Activated CD8-positive, alpha-beta memory T cell treated with anti-CD3 and anti-CD28 coated beads, Interleukin-2, amount 50 U/mL, for 48 hours (primary cell): Measurements from ENCODE around the gene SUGP2.

Experiments
- DNase-seq: peaks from one replicate; pipeline ENCODE4 v3.0.0-alpha.2; 2020

SUGP2 gene

DNA sequence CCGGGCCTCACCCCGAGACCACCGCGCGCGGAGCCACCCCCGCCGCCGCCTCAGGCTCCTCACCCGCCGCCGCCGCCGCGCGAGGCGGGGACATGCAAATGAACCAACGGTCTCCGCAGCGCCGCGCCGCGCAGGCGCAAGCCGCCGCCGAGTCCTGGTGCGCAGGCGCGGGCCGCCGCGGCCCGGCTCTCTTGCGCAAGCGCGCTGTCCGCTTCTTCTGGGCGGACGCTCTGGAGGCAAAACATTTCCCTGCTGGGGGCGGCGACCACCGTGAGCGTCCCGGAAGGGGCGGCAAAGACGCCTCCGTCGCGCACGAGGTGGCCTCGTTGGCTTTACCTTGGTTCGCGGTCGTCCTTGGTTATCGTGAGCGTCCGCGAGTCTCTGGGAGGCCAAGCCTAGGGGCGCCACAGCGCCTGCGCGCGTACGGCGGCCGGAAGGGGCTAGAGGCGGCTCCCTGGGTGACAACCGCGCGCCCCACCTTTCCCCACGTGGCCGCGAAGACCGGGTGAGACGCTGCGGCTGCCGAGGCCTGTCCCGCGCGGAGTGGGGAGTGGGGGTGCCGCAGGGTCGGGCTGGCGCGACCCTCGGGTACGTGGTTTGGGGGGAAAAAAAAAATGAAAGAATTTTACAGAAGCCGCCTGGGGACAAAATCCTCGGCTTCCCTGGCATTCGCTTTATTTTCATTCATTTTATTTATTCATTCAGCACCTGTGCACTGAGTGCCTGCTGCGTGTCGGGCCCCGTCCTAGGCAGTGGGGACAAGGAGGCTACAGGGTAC lies at the start of gene SUGP2, which contains the start of gene ARMC6:
Gene SUGP2, minus strand, starts transcription at position 92 of the 778 bp plus-strand sequence. CDS start 2,446 bp downstream, outside the sequence.
Gene ARMC6, plus strand, starts transcription at position 178 of the 778 bp plus-strand sequence. CDS start 607 bp downstream, outside the sequence.
- peak; percentile 95 for DNase-seq

GRCh38 chr19:19081642-19082151 lies 48.4 kb upstream of the SUGP2 start:
- DNase-seq: no peak

DNA sequence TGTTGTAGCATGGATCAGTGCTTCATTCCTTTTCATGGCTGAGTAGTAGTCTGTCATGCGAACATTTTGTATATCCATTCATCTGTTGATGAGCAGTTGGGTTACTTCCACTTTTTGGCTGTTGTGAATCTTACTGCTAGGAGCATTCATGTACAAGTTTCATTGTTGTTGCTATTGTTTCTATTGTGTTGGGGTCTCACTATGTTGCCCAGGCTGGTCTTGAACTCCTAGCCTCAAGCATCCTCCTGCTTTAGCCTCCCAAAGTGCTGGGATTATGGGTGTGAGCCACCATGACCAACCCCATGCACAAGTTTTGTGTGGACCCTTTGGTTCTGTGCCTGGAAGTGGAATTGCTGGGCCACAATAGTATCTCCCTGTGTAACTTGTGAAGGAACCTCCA lies 46.3 kb upstream of the SUGP2 start:
- DNase-seq: no peak

DNA sequence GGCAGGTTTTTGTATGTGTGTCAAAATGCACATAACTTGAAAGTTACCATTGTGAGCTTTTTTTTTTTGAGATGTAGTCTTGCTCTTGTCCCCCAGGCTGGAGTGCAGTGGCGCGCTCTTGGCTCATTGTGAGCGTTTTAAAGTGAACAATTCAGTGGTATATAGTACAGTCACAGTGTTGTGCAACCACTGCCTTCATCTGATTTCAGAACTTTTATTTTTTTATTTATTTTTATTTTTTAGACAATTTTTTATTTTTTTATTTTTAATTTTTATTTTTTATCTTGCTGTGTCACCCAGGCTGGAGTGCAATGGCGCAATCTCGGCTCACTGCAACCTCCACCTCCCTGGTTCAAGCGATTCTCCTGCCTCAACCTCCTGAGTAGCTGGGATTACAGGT lies 45.5 kb upstream of the SUGP2 start:
- no peak for DNase-seq

DNA sequence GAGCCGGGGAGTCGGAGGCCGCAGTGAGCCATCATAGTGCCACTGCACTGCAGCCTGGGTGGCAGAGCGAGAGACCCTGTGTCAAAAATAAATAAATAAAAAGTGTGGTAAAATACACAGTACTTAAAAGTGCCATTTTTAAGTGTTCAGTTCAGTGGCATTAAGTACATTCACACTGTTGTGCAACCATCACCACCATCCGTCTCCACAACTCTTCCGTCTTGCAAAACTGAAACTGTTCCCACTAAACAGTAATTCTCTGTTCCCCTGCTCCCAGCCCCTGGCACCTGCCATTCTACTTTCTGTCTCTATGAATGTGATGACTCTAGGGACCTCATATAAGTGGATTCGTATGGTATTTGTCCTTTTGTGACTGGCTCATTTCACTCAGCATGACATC lies 43.8 kb upstream of the SUGP2 start:
- DNase-seq: no peak

- no peak for DNase-seq
Observed at GRCh38 chr19:19076476-19076875, 43.2 kb upstream of the SUGP2 start.

- no peak for DNase-seq
Observed at GRCh38 chr19:19075126-19075525, 41.8 kb upstream of the SUGP2 start.

DNA sequence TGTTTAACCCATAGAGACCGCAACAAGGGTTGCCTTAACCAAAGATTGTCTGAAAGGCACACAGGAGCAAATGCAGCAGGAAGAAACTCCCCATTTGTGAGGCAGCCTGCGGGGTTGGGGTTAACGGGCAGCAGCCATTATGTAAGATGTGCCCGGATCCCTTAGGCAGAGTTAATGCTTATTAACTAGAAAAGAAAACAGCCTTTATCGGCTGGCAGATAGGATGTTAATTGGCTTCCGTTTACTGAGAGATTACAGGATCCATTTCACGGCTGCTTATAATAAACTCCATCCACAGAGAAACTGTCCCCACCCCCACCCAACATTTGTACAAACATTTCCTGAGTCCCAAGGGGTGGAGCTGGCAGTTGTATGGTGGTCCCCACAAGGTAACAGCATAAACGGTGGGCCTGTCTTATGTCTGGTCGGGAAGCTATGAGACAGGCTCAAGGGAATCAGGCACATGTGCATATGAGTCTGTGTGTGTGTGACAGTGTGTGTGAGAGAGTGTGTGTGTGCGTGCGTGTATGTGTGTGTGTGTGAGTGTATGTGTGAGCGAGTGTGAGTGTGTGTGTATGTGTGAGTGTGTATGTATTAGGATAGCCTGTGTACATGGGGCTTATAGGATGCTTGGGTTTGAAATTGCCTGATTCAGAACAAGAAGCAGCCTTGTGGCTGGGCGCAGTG lies 41.0 kb upstream of the SUGP2 start:
- no peak for DNase-seq

DNA sequence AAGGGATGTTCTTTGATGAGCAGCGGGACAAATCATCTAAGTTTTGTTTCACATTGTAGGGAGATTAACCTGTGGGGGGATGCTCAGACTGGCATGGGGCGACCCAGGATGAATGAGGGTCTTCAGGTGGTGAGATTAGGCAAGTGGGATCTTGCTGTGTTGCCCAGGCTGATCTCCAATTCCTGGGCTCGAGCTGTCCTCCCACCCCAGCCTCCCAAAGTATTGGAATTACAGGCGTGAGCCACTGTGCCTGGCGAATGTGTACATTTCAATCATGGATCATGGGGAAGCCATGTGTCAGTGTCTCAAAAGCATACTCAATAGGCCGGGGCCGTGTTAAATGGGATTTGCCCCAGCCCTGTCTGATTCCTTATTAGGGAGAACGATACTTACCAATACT lies 38.6 kb upstream of the SUGP2 start:
- DNase-seq: no peak

DNA sequence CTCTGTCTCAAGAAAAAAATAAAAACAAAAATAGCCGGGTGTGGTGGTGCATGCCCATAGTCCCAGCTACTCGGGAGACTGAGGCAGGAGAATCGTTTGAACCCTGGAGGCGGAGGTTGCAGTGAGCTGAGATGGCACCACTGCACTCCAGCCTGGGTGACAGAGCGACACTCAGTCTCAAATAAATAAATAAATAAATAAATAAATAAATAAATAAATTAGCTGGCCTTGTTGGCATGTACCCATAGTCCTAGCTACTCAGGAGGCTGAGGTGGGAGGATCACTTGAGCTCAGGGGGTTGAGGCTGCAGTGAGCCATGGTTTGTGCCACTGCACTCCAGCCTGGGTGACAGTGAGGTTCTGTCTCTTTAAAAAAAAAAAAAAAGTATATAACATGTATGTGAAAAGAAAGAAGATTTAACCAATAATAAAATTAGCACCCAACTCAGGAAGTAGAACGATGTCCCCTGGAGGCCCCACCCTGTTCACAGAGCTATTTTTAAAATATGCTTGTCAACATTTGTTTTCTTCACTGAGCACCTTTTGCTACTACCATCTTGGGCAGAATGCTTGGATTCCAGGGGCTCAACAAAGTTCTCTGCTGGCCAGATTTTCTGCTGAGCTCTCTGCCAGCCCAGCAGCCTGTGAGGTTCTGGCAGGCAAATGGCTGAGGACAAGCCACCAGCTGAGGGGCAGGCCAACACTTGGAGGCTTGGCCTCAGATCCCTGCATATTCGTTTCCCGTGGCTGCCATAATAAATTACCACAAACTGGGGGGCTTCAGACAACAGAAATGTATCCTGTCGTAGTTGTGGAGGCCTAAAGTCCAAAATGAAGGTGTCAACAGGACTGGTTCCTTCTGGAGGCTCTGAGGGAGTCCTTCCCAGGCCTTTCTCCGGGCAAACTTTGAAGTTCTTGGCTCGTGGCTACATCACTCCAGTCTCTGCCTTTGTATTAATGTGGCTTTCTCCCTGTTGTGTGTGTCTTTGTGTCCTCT lies 35.6 kb upstream of the SUGP2 start:
- no peak for DNase-seq

DNA sequence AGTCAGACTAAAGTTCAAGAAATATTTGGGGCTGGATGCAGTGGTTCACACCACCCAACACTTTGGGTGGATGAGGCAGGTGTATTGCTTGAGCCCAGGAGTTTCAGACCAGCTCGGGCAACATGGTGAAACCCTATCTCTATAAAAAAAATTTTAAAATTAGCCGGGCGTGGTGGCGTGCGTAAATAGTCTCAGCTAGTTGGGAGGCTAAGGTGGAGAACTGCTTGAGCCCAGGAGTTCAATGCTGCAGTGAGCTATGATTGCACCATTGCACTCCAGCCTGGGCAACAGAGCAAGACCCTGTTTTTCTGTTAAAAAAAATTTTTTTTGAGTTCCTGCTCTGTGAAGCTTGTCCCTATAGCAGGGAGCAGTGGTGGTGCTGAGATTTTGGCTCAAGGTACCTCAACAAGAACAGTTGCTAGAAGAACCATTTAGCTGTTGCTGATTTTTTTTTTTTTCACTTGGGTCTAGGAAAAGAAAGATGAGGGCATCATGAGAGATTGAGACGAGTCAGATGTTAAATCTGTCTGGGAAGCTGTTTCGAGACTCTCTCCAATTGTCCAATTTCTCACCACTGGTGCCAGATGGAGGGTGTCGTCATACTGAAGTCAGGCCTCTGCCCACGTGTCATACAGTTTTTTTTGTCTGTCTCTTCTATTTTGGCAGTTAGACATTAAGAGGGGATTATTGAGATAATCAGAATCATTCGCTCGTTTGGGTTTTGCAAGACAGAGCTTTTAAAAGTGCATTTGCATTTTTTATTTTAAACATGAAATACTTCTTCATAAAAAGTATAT lies 34.2 kb upstream of the SUGP2 start:
- no peak for DNase-seq

GRCh38 chr19:19064811-19065745 lies 31.8 kb upstream of the SUGP2 start:
- DNase-seq: peak; percentile 72

GRCh38 chr19:19064098-19064722 lies 30.9 kb upstream of the SUGP2 start:
- DNase-seq: no peak

DNA sequence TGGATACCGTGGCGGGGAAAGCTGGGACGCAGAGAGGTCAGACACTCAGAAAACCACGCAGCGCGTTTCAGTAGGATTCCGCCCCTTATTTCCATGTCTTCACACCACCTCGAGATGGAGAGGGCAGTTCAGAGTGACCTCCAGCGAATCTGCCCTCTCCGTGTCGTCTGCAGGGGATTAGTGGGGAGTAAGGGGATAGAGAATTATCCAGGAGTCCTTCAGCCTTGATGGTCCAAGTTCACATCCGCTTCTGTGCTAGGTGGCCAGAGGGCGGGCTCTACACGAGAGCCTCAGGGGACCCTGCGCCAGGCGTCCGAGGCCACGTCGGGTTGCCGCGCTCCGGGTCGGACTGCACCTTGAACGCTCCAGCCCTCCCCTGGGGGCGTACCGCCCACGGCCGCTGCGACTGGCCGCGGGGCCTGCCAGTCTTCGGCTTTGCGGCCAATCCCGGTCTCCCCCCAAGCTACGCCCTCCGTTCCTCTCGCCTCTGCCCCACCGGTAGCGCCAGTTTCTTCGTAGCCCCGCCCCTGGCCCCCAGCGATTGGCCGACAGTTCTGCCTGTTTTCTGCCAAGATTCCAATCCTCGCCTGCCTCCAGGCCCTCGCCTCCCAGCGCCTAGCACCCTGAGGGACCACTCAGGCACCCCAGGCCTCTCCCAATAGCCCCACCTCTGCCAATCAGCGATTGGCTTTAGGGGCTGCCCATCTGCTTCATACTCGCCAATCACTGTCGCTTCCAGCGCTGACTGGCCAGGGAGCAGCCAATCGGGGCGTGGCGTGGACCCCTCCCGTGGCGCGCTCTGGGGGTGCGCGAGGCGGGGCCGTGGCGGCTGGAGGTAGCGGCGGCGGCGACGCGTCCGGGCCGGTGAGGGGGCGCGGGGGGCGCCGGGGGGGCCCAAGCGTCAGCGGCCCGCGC lies 30.1 kb upstream of the SUGP2 start, which contains the start of gene SLC25A42:
Gene SLC25A42, plus strand, starts transcription at position 812 of the 915 bp plus-strand sequence. CDS start 32,131 bp downstream, outside the sequence.
- peak; percentile 98 for DNase-seq

DNA sequence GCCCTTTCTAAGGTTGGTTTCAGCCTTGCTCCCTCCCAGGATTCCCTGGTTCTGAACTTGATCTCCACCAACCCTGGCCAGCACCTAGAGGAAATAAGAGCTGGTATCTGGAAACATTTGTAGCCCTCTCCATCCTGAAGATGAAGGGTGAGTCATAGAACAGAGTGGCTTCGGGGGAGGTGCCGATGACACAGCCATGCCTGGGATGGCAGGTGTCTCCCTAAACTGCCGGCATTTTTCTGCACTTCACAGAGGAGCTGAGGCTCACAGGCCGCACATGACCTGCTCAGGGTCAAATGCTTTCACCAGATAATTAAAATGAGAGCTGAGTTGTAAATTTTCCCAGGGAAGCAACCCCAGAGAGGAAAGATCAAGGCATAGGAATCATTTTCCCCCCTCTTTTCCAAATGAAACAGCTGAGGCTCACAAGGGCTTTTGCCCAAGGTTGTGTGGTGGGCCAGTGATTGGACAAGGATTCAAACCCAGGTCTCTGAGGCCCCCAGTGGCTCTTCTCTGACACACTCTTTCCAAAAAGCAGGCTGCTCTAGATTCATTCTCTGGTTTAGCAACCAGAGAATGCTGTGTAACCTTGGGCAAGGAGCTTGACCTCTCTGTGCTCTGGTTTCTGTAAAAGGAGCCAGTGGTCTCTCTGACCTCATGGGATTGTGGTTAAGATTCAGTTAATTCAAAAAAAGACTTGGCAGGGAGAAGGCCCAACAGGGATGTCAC lies 29.3 kb upstream of the SUGP2 start:
- DNase-seq: no peak

DNA sequence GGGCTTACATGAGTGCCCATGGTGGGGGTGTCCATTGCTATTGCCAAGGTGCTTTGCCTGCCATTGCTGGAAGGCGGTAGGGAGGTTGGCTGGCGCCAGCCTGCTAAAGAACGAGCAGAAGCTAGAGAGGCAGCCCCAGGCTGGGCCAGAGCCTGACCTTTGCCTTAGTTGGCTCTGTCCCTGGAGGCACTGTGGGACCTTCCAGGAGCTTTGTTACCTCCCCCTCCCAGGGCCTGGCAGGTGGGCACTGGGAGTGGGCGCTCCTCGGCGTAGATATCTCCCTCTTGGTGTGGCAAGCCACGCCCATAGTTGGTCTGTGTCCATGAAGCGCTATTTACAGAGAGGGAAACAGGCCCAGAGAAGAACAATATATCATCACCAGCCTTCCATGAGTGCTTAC lies 28.2 kb upstream of the SUGP2 start:
- no peak for DNase-seq

DNA sequence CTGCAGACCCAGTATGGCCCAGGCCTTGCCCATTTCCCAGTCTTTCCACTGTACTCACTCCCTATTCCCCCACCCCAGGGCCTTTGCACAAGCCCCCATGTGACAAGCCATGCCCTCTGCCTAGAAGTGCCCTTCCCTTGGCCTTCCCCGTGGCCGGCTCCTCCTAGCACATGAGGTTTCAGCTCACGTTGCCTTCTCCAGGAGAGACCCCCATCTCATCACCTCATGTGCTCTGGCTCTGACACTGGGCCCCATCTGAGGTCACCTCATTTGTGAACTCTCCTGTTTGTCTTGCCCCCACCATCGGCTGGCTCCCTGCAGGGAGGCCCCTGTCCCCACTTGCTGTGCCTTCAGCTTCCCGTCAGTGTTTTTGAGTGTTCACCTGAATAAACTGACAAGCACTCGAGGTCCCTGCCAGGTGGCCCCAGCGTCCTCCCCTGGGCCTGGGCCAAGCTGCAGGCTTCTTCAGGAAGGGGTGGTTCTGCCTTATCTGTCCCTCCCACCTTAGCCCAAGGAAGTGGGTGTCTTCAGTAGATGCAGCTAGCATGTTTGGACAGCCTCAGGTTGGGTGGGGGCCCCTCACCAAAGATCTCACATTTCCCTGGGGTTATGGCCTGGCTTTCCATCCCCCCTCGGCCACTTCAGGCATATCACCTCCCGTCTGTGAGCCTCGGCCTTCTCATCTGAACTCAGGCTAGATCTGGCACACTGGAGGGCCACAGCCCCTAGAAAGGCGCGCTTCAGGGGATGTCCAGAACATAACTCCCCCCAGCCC lies 26.7 kb upstream of the SUGP2 start:
- no peak for DNase-seq
